Transverse colon (tissue), 3 donors: ENCODE results near the gene ATCAY.

Experiments used
- EP300 ChIP-seq: sonication (generic); formaldehyde crosslinking; IDR thresholded peaks from one replicate; pipeline ENCODE4 v1.6.1; 2017; ENCODE audit warnings: antibody characterized with exemption, low read depth
- TF ChIP-seq, protein P1 (sequence below), 5 experiments: fragments of 200-600 bp in 3 of 5; fragments of 450-650 bp in 2 of 5; sonication (generic) in 3 of 5; IDR thresholded peaks; 1 replicate in 2 of 5; 2 replicates in 3 of 5; pipeline ENCODE4 v1.5.1; 2016 to 2017; ENCODE audit warnings: antibody characterized with exemption in 5 of 5, inconsistent platforms in 3 of 5, mild to moderate bottlenecking in 2 of 5, moderate library complexity in 1 of 5

DNA sequence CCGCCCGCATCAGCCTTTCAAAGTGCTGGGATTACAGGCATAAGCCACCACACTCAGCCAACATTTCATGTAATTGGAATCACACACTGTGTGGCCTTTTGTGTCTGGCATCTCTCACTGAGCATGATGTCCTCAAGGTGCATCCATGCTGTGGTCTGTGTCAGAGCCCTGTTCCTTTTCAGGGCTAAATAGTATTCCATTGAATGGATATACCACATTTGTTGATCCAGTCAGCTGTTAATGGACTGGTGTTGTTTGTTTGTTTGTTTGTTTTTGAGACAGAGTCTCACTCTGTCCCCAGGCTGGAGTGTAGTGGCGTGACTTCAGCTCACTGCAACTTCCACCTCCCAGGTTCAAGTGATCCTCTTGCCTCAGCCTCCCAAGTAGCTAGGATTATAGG lies 17.9 kb downstream of the ATCAY start:
- TF ChIP-seq, protein P1, sequence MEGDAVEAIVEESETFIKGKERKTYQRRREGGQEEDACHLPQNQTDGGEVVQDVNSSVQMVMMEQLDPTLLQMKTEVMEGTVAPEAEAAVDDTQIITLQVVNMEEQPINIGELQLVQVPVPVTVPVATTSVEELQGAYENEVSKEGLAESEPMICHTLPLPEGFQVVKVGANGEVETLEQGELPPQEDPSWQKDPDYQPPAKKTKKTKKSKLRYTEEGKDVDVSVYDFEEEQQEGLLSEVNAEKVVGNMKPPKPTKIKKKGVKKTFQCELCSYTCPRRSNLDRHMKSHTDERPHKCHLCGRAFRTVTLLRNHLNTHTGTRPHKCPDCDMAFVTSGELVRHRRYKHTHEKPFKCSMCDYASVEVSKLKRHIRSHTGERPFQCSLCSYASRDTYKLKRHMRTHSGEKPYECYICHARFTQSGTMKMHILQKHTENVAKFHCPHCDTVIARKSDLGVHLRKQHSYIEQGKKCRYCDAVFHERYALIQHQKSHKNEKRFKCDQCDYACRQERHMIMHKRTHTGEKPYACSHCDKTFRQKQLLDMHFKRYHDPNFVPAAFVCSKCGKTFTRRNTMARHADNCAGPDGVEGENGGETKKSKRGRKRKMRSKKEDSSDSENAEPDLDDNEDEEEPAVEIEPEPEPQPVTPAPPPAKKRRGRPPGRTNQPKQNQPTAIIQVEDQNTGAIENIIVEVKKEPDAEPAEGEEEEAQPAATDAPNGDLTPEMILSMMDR (IDR thresholded peaks at IDR 0.05): no peak
- no peak for TF ChIP-seq EP300
